ENCODE measurements around the gene MAP1LC3B2. TPM values are rescaled to one million over a fixed set of nuclear protein-coding genes. Genes with fewer than 3 reads are reported as not detected.
"Not testable (repeated sequence)": the region's sequence is repeated elsewhere in the genome, so short reads cannot be mapped to it uniquely, and the experiment has no call there.

Gene MAP1LC3B2
- total RNA-seq, 1 donor from 2014 or later: 0.46 TPM

- no peak for DNase-seq (ENCODE audit: low read depth, low spot score)
Measured at GRCh38 chr12:116558280-116559161, 660 bp upstream of the MAP1LC3B2 start.

DNA sequence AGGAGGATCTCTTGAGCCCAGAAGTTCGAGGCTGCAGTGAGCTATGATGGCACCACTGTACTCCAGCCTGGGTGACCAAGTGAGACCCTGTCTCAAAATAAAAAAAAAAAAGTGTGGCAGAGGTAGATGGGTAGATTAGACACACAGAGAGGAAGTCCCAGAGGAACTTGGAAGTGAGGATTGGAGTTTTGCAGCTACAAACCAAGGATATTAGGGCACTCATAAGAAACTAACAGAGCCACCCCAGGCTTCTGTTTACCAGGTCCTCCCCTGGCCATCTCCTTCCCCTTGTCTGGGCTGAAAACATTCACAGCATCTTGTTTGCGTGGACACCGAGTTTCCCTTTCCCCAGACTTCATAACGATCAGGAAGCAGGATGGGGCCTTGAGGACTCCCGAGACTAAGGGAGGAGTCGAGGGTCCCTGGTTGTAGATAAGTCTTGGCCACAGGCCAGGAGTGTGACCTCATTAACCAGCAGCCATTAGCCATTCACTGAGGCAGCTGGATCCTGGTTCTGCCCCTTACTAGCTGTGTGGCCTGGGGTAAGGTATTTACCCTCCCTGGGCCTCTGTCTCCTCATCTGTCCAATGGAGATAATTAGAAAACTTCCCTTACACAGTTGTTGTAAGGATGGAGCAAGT is 2.1 kb downstream of the MAP1LC3B2 start:
- no peak for DNase-seq (ENCODE audit: low read depth, low spot score)

DNA sequence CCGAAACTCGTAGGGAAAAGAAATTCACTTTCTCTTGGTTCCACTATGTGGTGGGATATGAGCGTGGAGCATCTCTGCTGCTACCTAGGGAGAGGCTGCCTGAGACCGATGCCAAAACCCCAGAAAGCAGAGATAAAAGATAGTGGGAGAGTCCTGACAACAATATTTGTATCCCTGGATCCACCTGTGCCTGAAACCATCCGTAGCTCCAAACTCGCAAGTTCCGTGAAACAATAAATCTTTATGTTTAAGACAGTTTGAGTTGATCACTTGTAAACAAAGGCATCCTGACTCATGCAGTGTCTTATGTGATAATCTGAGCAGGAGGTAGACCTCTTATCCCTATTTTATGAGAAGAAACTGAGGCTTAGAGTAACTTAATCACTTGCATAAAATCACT is 2.9 kb downstream of the MAP1LC3B2 start:
- no peak for DNase-seq (ENCODE audit: low read depth, low spot score)

DNA sequence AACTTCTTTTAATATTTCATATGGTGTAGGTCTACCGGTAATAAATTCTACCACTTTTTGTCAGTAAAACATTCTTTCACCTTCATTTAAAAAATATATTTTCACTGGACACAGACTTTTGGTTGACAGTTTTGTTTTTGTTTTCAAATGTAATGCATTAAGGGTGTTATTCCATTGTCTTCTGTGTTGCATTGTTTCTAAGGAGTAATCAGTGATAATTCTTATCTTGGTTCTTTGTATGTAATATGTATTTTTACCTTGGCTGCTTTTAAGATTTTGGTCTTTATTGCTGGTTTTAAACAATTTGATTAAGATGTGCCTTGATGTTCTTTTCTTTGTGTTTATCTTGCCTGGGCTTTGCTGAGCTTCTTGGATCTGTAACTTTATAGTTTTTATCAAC is 4.1 kb downstream of the MAP1LC3B2 start:
- no peak for DNase-seq (ENCODE audit: low read depth, low spot score)

GRCh38 chr12:116564080-116564479 is 4.9 kb downstream of the MAP1LC3B2 start:
- no peak for DNase-seq (ENCODE audit: low read depth, low spot score)

GRCh38 chr12:116565221-116565620 is 6.0 kb downstream of the MAP1LC3B2 start:
- DNase-seq (ENCODE audit: low read depth, low spot score): not testable (repeated sequence)

- no peak for DNase-seq (ENCODE audit: low read depth, low spot score)
Measured at GRCh38 chr12:116565963-116566362, 6.8 kb downstream of the MAP1LC3B2 start.

GRCh38 chr12:116568203-116568602 is 9.0 kb downstream of the MAP1LC3B2 start:
- DNase-seq (ENCODE audit: low read depth, low spot score): no peak

- no peak for DNase-seq (ENCODE audit: low read depth, low spot score)
Measured at GRCh38 chr12:116571089-116571488, 11.9 kb downstream of the MAP1LC3B2 start.

- no peak for DNase-seq (ENCODE audit: low read depth, low spot score)
Measured at GRCh38 chr12:116573776-116574175, 14.6 kb downstream of the MAP1LC3B2 start.

GRCh38 chr12:116575754-116576153 is 16.6 kb downstream of the MAP1LC3B2 start:
- DNase-seq (ENCODE audit: low read depth, low spot score): not testable (repeated sequence)

- no peak for DNase-seq (ENCODE audit: low read depth, low spot score)
Measured at GRCh38 chr12:116577154-116577561, 18.0 kb downstream of the MAP1LC3B2 start.

DNA sequence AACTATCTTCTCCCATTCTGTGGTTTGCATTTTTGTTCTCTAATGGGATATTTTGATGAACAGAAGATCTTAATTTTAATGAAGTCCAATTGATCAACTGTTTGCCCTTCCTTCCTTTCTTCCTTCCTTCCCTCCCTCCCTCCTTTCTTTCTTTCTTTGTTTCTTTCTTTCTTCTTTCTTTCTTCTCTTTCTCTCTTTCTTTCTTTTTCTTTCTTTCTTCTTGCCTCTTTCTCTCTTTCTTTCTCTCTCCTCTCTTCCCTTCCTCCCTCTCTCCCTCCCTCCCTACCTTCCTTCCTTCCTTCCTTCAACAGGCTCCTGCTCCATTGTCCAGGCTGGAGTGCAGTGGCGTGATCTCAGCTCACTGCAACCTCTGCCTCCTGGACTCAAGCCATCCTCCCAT is 18.9 kb downstream of the MAP1LC3B2 start:
- DNase-seq (ENCODE audit: low read depth, low spot score): no peak

DNA sequence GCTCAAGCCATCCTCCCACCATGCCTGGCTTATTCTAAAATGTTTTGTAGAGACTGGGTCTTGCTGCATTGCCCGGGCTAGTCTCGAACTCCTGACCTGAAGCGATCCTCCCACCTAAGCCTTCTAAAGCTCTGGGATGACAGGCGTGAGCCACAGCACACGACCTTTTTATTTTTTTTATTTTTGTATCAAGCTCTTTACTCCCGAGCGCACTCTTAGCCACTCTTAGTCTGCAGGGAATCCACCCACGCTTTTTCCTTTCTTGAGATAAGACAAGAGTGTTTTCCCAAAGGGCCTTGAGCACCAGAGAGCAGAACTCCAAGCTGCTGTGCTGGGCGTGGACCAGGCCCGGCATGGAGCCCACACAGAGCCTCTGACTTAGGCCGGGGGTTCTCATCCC is 23.4 kb downstream of the MAP1LC3B2 start:
- no peak for DNase-seq (ENCODE audit: low read depth, low spot score)

DNA sequence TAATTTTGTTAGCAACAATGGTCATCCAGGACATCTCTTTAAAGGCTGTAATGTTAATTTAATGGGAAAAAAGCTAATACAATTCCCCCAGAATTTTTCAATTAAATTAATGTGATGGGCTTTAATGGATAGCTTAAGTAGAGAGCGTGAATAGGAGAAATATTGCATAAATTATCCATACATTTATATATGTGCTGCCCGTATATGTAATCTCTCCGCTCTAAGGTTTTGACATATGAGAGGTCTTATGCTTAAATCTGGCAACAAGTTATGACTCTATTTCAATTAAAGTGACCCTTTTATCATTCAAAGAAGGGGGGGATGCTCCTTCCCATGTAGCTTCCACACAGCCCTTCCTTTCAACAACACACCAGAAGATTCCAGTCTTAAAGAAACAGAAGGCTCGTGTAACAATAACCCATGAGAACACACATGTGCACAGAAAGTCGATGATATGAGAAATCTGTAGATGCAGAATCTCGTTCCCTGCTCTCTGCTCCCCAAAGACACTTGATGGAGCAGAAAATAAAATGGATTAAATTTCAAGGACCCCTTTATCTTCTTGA is 24.0 kb downstream of the MAP1LC3B2 start:
- no peak for DNase-seq (ENCODE audit: low read depth, low spot score)

DNA sequence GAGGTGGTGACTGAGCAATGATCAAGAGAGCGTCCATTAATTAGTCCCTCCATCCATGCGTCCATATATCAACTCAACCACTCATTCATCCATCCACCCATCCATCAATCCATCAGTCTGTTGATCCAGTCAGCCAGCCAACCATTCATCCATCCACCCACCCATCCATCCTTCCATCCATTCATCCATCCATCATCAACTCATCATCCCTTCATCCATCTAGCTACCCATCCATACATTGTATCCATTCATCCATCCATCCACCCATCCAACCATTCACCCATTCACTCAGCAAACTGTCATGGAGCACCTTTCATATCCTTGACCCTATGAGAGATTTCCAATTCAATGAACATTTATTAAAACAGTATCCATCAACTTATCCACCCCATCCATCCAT is 28.1 kb downstream of the MAP1LC3B2 start:
- no peak for DNase-seq (ENCODE audit: low read depth, low spot score)

- DNase-seq (ENCODE audit: low read depth, low spot score): no peak
Measured at GRCh38 chr12:116588390-116589028, 29.3 kb downstream of the MAP1LC3B2 start.

GRCh38 chr12:116589581-116589980 is 30.4 kb downstream of the MAP1LC3B2 start:
- DNase-seq (ENCODE audit: low read depth, low spot score): no peak

- DNase-seq (ENCODE audit: low read depth, low spot score): no peak
Measured at GRCh38 chr12:116590561-116590960, 31.4 kb downstream of the MAP1LC3B2 start.

DNA sequence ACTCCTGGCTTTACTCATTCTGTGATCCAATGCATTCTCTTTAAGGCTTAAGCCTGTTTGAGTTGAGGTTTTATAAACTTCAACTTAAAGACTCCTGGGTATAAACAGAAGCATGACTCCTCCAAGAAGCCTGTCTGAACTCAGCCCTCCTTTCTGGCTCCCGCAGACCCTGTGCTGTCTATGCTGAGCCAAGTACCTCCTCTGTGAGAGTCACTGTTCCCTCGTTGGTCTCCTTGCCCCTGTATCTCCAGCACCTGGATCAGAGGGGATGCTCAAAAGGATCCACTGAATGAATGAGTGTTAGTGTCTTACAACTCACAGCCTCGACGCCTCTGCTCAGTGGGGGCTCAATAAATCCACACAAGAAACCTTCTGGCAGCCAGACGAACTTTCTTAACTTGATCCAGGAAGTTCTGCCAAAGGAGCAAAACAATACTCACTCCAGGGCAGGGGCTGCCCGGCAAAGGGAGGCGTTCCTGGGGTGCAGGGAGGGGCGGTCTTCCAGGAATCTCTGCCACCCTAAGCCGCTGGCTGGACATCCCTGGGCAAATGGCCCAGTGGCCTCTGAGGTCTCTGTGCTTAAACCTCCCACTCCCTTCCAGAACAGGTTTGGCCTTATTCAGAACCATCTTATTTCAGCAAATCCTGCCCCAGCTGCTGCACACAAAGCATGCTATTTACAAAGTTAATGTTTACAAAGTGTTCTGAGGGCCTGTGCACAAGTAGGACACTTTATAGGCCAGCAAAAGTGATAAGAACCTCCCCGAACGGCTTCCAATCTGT is 32.9 kb downstream of the MAP1LC3B2 start:
- DNase-seq (ENCODE audit: low read depth, low spot score): no peak

DNA sequence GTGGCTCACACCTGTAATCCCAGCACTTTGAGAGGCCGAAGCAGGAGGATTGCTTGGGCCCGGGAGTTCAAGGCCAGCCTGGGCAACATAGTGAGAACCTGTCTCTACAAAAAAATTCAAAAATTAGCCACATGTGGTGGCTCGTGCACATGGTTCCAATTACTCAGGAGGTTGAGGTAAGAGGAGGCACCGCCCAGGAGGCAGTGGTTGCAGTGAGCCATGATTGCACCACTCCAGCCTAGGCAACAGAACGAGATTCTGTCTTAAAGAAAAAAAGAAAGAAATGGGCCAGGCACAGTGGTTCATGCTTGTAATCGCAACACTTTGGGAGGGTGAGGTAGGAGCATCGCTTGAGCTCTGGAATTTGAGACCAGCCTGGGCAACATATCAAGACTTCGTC is 33.5 kb downstream of the MAP1LC3B2 start:
- DNase-seq (ENCODE audit: low read depth, low spot score): no peak
